Activated CD4-positive, alpha-beta T cell treated with anti-CD3 and anti-CD28 coated beads for 4 hours (primary cell): Measurements from ENCODE around the gene AFDN.
"Not testable (repeated sequence)": the region's sequence is repeated elsewhere in the genome, so short reads cannot be mapped to it uniquely, and the experiment has no call there.

Source experiments
- DNase-seq, 2 donors: peaks; one replicate each; pipeline ENCODE4 v3.0.0-alpha.2; 2020

The AFDN gene

DNA sequence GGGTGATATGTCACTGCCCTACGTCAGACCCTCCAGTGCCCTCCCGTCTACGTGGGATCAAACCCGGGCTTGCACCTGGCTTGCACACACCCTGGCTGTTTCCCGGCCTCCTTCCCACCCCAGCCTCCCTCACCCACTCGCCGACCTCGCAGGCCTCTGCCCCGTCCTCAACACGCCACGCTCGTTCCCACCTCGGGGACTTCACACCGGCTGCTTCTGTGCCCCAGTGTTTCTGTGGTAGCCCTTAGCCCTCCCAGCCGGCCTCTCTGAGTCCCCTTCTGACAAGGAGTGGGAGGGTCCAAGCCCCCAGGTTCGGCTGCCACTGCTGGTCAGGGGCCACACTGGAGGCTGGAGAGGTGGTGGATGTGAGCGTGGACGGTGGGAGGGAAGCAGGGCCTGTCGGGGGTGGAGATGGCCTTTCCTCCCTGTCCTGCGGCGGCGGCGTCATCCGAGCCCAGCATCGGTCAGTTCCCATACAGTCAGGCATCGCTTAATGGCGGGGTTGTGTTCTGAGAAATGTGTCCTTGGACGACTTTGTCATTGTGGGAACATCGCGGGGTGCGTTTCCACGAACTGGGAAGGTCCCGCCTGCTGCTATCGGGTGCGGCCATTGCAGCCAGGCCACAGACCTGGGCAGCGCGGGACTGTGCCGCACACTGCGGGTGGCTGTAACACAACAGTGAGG is 159.3 kb downstream of the AFDN start:
- no peak for DNase-seq

GRCh38 chr6:167987396-167988153 is 160.9 kb downstream of the AFDN start:
- DNase-seq: no peak

DNA sequence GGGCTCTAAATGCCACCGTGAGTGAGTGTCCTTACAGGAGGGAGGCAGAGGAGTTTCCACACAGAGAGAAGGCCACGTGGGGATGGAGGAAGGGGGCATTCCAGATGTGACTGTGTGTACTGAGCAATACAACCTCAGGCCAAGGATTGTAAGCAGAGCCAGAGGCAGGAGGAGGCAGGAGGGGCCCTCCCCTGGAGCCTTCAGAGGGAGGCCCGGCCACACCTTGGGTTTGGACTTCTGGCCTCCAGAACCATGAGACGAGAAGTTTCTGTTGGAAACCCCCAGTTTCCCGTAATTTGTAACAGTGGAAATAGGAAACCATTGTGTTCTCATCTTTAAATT is 161.4 kb downstream of the AFDN start:
- no peak for DNase-seq

GRCh38 chr6:167988945-167989841 is 162.5 kb downstream of the AFDN start:
- DNase-seq: no peak

- DNase-seq: no peak
These were observed 163.6 kb downstream of the AFDN start for GRCh38 chr6:167990016-167990945.

DNA sequence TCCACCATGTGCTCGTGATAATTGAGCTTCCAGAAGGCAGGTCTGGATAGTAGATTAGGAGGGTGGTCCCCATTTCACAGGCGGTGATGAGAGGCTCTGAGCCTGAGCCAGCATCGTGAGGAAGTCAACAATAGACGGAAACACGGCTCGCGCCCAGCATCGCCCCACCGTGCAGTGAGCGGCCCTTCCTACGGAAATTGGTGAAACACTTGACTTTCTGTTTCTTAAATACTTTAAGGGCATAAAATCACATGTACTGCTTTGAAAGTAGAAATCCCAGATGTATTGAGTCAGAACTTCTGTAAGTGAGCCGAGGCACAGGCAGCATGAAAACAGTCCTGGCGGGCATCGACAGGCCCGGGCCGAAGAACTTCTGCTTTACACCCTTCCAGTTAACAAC is 166.5 kb downstream of the AFDN start:
- no peak for DNase-seq

DNA sequence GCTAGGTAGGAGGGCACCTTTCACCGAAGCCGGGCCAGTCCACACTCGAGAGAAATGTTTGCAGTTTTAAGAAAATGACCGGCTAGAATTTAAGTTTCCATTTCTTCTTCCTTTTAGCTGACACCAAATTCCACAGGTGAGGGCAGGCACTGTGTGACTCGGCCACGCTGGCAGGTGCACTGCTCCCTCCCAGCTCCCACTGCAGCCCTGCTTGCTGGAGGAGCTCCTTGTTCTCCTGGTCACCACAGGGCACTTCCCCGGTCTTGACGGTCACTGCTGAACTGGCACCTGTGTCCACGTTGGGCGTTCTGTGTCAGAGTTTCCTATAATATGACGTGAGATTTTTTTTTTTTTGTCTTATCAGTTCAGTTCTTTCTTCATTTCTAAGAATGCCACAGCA is 167.1 kb downstream of the AFDN start:
- DNase-seq: no peak

DNA sequence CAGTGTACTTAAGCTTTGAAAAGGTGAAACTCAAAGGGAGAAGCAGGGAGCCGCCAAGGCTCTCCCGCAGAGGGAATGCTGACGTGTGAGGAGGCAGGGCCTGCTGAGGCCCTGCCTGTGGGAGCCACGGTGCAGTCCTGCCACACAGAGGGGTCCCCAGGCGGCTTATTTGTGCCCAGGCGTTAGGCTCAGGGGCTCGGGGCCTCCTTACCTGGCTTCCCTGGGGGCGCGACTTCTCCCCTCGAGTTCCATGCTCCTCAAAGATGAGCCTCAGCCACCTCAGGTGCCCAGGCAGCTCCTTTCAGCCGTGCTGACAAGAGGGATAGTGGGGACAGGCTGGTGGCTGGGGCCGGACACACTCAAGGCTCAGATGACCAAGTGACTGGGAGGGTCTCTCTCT is 168.6 kb downstream of the AFDN start:
- no peak for DNase-seq

DNA sequence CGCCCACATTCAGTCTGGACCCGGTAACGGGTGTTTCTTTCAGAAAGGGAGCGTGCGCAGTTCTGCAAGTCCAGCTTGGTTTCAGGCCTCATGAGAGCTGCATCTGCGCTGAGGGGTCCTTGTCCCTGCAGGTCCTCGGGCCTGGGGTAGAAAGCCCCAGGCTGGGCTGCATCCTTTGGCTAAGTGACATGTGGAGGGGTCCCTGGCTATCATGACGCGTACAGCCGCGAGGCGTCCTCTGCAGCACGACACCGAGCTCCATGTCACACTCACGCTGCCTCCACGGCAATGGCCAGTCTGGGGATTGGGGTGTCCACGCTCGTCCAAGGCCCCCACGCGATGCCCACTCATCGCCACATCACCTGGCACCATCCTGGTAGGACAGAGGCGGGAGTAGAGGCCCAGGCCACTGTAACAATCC is 169.0 kb downstream of the AFDN start:
- DNase-seq: no peak

DNA sequence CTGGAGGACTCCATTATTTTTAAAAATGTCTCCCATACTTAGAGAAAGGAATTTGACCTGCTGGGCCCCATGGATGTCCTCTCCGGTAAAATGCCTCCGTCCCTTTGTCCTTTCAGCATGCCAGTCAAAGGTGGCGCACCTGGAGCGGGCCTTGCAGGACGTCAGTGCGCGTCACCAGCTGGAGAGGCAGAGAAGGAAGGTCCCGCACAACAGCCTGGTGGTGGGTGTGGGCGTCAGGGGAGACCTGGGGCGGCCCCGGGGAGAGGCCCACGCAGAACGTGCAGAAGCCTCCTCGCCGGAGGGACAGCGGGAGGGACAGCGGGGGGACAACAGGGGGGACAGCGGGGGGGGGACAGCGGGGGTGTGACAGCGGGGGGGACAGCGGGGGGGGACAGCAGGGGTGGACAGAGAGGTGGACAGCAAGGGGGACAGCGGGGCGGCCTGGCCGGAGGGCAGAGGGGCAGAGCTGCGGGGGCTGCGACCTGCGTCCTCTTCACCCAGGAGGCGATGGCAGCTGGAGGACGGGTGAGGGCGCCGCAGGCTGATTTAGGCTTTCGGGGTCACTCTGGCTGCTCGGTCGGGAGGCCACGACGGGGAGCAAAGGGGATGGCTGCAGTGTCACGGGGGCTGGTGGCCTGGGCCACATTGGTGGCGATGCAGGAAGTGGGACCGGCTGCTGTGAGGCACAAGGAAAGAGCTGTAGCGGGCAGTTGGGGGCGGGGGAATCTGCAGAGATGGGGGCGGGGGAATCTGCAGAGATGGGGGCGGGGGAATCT is 169.9 kb downstream of the AFDN start:
- no peak for DNase-seq

- DNase-seq: no peak
These were observed 170.9 kb downstream of the AFDN start, which contains the start of gene KIF25 for GRCh38 chr6:167997642-167998041. TSS of gene KIF25 (plus strand) at chr6:167997671. CDS start at chr6:168029586, 31,915 bp downstream.

DNA sequence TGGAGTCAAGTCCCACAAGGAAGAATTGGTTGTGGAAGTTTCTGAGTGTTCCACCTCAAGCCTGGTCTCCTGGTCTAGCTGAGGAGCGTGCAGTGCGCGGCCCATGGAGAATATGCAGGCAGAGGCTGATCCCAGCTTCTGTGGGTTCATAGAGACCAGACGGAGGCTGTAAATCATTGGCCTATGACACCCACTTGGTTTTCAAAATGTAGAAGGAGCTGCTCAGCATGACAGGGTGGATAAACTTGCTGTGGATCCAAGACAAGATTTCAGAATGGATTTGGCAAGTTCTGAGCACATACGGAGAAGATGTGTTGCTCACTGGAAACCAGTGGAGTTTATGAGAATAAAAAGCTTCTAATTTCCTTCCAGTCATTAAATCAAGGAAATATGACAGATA is 171.5 kb downstream of the AFDN start:
- DNase-seq: no peak

DNA sequence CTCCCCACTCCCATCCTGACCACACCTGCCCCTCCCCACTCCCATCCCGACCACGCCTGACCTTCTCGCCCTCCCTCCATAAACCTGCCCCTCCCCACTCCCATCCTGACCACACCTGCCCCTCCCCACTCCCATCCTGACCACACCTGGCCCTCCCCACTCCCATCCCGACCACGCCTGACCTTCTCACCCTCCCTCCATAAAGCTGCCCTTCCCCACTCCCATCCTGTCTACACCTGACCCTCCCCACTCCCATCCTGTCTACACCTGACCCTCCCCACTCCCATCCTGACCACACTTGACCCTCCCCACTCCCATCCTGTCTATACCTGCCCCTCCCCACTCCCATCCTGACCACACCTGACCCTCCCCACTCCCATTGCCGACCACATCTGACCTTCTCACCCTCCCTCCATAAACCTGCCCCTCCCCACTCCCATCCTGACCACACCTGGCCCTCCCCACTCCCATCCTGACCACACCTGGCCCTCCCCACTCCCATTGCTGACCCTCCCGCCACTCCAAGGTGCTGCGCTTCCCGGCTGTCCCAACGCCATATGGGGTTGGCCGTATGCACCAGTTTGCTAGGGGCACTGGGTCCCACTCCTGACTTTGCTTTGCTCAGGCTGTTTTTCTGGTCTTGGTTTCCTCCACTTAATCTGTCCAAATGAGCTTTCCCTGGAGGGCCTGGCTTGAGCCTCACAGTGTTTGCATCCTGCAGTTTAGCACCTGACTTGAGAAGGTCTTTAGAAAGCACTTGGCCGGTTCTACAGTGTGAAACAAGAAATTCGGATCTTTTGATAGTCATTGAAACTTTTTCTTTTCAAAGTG is 173.7 kb downstream of the AFDN start:
- DNase-seq: no peak

DNA sequence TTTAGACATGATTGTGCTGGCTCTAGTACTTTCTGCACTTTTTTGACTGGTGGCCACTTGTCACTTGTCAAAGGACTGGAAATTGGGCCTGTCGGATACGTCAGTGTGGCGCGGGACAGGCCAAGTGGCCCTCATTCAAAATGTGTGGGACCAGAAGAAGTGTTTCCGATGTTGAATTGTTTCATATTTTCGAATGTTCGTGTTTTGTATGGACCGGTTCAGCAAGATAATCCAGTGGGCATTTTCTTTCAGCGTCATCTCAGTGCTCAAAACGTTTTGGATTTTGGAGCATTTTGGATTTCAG is 174.3 kb downstream of the AFDN start:
- DNase-seq: no peak

DNA sequence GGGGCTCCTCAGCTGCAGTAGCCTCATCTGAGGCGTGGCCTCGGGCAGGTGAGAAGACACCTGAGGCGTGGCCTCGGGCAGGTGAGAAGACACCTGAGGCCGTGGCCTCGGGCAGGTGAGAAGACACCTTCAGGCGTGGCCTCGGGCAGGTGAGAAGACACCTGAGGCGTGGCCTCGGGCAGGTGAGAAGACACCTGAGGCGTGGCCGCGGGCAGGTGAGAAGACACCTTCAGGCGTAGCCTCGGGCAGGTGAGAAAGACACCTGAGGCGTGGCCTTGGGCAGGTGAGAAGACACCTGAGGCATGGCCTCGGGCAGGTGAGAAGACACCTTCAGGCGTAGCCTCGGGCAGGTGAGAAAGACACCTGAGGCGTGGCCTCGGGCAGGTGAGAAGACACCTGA is 174.8 kb downstream of the AFDN start:
- DNase-seq: not testable (repeated sequence)

DNA sequence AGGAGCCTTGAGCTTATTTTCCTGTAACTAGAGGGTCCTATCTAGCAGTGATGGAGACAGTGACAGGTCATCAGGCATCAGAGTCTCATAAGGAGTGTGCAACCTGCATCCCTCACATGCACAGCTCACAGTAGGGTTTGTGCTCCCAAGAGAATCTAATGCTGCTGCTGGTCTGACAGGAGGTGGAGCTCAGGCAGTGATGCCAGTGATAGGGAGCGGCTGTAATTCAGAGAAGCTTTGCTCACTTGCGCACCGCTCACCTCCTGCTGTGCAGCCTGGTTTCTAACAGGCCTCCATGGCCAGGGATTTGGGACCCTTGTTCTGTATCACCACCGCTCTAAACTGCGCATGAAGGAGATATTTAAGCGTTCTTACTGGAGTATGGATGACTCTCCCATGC is 176.1 kb downstream of the AFDN start:
- no peak for DNase-seq

DNA sequence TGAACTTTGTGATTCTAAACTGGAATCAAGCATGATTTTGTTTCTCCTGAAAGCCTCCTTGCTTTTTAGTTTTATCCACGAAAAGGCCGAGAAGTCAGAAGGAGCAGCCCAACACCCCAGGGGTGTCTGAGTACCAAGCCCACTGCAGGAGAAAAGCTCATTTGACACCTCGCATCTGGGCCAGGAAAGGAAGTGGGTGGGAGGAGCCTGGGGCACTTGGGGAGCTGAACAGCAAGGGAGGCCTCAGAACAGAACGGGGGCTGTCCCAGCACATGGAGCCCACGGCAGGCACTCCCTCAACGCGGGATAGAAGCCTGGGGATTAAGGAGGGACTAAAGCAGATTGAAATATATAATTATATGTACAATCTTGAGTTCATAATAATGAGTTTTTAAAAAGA is 177.3 kb downstream of the AFDN start:
- DNase-seq: no peak

DNA sequence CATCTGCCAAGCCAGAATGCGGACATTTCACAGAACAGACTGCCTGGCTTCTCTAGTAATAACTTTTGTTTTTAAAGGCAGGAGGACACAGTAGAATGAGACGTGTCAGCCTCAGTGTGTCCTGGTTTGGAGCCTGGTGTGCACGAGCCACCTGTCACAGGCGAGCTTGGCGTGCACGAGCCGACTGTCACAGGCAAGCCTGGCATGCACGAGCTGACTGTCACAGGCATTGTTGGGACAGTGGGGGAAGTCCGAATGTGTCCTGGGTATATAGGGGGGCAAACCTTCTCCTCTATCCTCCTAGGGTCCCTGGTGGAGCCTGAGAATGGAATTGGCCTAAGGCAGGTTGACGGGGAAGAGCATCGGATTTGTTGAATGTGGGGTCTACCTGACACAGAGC is 178.2 kb downstream of the AFDN start:
- DNase-seq: no peak

- no peak for DNase-seq
These were observed 179.1 kb downstream of the AFDN start for GRCh38 chr6:168005796-168006195.

- DNase-seq: no peak
These were observed 181.1 kb downstream of the AFDN start for GRCh38 chr6:168007592-168008338.
